NCI-H82 treated with DMSO at 0.1 percent for 48 hours (cell line): Measurements from ENCODE around the gene C14orf132.
"Not testable (repeated sequence)": the region's sequence is repeated elsewhere in the genome, so short reads cannot be mapped to it uniquely, and the experiment has no call there.

ENCODE experiments used
- DNase-seq: peaks from one replicate; lab custom pipeline; 2025; ENCODE audit not compliant: unreplicated experiment; lab: John Stamatoyannopoulos, UW

The C14orf132 gene

DNA sequence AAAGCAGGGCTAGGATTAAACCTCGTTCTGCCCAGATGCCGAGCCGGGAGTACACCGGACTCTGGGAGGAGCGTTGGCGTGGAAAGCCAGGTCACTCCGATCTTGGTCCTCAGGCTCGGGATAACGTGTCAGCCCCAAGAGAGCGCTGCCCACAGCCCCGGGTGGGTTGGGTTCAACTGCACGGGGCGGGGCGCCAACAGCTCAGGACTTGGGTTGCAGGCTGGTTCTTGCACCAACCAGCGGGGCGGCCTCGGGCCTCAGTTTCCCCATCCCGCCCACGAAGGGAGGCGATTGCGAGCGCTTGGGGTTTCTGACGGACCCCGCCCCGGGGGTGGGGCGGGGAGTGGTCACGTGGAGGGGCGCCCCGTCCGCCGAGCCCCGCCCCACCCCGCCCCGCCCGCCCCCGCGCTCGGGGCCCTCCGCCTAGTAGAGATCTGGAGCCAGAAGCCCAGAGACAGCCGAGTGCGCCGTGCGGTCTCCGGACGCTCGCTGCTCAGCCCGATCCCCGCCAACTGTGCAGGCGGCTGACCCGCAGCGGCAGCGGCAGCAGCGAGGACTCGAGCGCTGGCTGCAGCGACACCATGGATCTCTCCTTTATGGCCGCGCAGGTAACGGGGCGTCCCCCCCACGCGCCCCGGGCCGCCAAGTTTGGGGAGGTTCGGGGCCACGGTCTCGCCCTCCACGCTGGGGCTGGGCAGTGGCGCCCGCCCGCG lies at the start of gene C14orf132:
TSS of gene C14orf132 (plus strand) at position 443 of the 713 bp plus-strand sequence. CDS start at position 582, 139 bp downstream.
- DNase-seq = no peak

- peak; percentile 1 for DNase-seq
Measured at GRCh38 chr14:95993768-95994592, 45.2 kb upstream of the C14orf132 start.

DNA sequence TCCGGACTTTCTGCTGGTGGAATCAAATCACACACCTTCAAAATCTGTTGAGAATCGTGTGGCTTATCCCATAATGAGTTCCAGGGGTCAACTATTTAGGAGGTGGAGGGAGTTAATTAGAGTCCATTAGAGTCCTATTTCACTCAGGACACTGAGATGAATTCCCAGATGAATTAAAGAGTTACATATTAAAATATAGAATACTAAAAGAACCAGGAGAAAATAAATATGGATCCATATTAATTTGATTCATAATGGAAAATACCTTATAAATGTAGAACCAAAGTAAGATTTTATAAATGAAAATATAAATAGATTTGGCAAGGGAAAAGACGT lies 44.6 kb upstream of the C14orf132 start:
- no peak for DNase-seq

DNA sequence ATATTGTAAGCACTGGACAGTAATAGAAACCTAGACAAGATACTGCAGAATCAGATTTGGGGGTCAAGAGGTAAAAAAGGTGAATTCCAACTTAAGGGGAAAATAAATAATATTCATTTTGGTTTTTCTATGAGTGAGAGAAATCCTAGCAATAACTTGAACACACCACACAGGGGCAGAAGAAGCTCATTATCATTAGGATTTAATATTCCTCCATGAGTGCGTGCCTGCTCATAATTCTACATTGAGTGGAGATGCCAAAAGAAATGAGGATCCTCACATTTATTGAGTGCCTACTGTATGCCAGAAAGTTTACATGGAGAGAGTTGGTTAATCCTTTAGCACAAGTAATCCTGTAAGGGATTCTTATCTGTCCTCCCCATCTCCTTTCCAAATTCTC lies 40.5 kb upstream of the C14orf132 start:
- no peak for DNase-seq

DNA sequence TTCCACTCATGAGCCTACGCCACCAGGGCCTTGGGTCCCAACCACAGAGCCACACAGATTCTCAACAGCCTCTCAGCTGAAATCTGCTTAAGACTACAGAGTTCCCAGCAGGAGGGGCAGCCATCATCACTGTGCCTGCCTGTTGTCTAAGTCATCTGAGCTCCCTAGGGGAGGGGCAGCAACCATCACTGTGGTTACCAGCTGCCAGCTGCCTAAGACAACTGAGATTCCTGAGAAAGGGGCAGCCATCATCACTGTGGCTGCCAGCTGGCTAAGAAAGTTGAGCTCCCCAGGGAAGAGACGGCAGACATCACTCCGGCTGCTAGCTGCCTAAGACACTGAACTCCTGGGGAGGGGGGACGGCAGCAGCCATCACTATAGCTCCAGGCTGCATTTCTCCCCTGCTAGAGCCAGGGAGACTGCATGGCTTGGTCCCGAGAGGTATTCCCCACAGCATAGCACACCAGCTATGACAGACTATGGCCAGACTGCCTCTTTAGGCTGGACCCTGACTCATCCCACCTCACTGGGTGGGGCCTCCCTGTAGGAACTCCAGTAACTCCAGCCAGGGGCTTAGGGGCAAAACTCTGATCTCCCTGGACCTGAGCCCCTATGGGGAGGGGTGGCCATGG lies 37.2 kb upstream of the C14orf132 start:
- DNase-seq = peak; percentile 75

- no peak for DNase-seq
Measured at GRCh38 chr14:96002498-96002884, 36.7 kb upstream of the C14orf132 start.

DNA sequence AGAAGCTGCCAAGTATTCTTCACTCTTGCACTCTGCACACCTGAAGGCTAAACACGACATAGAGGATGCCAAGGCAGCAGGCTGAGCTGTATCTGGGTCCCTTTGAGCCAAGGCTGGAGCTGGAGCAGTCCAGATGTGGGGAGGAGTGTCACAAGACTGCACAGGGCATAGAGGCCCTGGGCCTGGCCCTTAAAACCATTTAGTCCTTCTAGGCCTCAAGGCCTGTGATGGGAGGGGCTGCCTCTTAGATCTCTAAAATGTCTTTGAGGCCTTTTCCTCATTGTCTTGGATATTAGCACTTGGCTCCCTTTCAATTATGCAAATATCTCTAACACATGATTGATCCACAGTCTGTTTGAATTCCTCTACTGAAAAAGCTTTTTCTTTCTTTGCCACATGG lies 28.0 kb upstream of the C14orf132 start:
- no peak for DNase-seq

GRCh38 chr14:96011607-96012006 lies 27.6 kb upstream of the C14orf132 start:
- DNase-seq = no peak

DNA sequence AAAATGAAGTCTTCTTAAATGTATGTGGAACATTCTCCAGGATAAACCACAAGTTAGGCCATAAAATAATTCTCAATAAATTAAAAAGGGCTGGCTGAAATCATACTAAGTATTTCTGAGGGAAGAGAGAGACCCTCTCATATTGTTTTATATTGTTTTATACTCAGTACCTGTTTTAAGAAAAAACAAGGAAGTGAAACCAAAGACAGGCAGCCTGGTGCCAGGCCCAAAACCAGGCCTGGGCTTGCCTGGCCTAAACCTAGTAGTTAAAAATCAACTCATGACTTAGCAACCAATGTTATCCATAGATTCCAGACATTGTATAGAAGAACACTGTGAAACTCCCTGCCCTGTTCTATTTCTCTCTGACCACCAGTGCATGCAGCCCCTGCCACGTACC lies 26.4 kb upstream of the C14orf132 start:
- not testable (repeated sequence) for DNase-seq

DNA sequence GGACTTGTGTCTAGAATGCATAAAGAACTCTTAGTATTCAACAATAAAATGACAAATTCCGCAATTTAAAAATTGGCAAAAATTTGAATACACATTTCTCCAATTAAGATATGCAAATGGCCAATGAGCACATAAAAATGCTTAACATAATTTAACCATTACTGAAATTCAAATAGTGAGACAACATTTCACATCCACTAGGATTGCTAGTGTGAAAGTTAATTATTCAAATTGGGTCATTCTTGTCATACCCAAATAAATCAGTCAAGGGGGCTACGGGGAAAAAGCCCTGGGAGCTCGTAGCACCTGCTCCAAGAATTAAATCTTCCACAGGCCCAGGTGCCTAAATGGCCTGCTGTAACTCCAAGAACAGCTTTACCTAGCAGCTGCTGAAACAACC lies 25.0 kb upstream of the C14orf132 start:
- DNase-seq = no peak

- no peak for DNase-seq
Measured at GRCh38 chr14:96016501-96017160, 22.5 kb upstream of the C14orf132 start.

- no peak for DNase-seq
Measured at GRCh38 chr14:96017882-96018281, 21.3 kb upstream of the C14orf132 start.

DNA sequence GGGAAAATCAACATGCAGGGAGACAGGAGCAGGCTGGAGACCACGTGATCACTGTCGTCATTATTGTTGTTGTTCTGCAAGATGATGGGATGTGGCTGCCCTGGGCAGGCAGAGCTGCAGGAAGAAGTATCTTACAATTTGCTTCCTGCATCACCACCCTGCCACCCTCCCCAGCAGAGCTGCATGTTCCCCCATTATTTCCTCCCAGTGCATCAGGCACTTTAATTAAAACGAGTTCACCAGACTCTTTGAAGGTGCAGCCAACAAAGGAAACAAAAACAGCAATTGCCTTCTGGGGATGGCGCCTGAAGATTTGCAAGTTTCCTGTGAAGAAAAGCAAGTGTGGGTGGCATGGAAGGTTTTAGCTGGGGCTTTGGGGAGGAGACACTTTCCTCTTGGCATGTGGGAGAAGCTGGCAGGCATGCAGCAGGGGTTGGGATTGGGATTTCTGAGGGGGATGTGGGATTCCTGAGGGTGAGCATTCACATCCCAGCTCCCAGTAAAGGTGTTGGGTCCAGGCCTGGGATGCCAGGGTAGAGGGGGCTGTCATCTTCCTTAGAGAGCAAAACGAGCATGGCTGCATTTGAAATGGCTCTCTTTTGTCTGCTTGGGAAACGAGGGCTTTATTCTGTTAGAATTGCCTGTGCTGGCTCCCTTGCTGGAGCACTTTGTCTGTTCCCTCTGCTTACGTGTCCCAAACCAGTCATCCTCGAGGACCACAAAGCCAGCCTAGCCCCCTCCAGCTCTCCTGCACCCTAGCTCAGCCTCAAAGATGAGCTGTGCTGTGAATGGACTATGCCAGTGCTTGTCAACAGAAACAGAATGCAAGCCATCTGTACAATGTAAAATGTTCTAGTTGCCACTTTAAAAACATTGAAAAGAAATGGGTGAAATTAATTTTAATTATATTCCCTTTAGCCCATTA lies 11.5 kb upstream of the C14orf132 start:
- DNase-seq = no peak

DNA sequence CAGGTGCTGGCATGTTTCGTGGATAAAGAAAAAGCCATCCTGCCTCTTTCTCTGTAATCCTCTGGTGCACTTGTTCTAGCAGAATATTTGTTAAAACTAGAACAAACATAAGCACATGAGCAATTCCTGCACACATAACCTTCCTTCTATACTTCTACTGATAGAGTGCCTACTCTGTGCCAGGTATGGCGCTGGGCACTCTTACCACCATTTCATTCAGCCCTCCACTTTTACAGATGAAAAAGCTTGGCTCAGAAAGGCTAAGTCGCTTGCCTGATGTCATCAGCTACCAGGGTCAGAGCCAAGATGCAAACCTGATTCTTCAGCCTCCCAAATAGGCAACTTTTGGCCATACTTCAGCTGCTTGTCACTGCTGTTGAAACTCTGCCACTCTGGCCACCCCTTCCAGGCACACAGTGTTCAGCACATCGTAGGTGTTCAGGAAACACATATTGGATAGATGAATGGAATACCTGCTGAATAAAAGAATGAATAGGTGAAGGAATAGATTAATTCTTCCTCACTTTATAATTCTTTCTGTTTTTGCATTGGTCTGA lies 10.0 kb upstream of the C14orf132 start:
- DNase-seq = no peak

GRCh38 chr14:96030108-96030760 lies 8.9 kb upstream of the C14orf132 start:
- DNase-seq = no peak

- DNase-seq = no peak
Measured at GRCh38 chr14:96031691-96032090, 7.5 kb upstream of the C14orf132 start.

- DNase-seq = no peak
Measured at GRCh38 chr14:96035456-96035855, 3.7 kb upstream of the C14orf132 start.

- DNase-seq = no peak
Measured at GRCh38 chr14:96037891-96038557, 1.1 kb upstream of the C14orf132 start.

- DNase-seq = no peak
Measured at GRCh38 chr14:96038558-96038919, 623 bp upstream of the C14orf132 start.
